CD4-positive, alpha-beta memory T cell (primary cell): ENCODE data around the gene CRELD2. TPM values are rescaled to one million over a fixed set of nuclear protein-coding genes. Genes with fewer than 3 reads are reported as not detected.

Experiments
- CTCF ChIA-PET: fragments of 350-600 bp; sonication (Branson Sonifier 250); formaldehyde crosslinking; loops from one replicate; lab custom pipeline; 2021; ENCODE audit warnings: inconsistent platforms; ENCODE audit not compliant: partially characterized antibody; lab: Charles Lee
- POLR2A ChIA-PET: fragments of 350-600 bp; sonication (Branson Sonifier 250); formaldehyde crosslinking; loops from one replicate; lab custom pipeline; 2021; ENCODE audit not compliant: partially characterized antibody; lab: Charles Lee
- DNase-seq, 5 donors: peaks; one replicate each; pipeline versions ENCODE4 v3.0.0 to v3.0.0-alpha.2; 2020 to 2022; ENCODE audit warnings: mixed read lengths in 1 of 5
- H3K27ac ChIP-seq: one replicate; pipeline ENCODE4 v1.7.0; 2013; ENCODE audit warnings: low read depth, low read length
- H3K27me3 ChIP-seq: 2 replicates; pipeline ENCODE4 v1.7.0; 2013; ENCODE audit warnings: mild to moderate bottlenecking, low read length, moderate library complexity; ENCODE audit not compliant: insufficient read depth
- H3K36me3 ChIP-seq: 2 replicates; pipeline ENCODE4 v1.7.0; 2013; ENCODE audit warnings: mild to moderate bottlenecking, low read length, moderate library complexity; ENCODE audit not compliant: insufficient read depth
- H3K4me1 ChIP-seq: 2 replicates; pipeline ENCODE4 v1.7.0; 2013; ENCODE audit warnings: mild to moderate bottlenecking, low read length, moderate library complexity; ENCODE audit not compliant: insufficient read depth
- H3K4me3 ChIP-seq, 2 donors: one replicate each; pipeline ENCODE4 v1.7.0; 2013; ENCODE audit warnings: low read length in 2 of 2, mild to moderate bottlenecking in 1 of 2
- H3K9me3 ChIP-seq, 2 donors: one replicate each; pipeline ENCODE4 v1.7.0; 2013; ENCODE audit warnings: low read length in 2 of 2, control low read depth in 1 of 2; ENCODE audit not compliant: control insufficient read depth in 1 of 2
- H3K27ac Mint-ChIP-seq, 7 donors: one replicate each; pipeline ENCODE4 v1.8.0; 2020 to 2021; ENCODE audit warnings: mixed read lengths in 7 of 7, mild to moderate bottlenecking in 6 of 7, inconsistent platforms in 3 of 7, moderate library complexity in 3 of 7
- H3K27me3 Mint-ChIP-seq, 2 donors: one replicate each; pipeline ENCODE4 v1.8.0; 2020 to 2021; ENCODE audit warnings: mixed read lengths in 2 of 2
- H3K36me3 Mint-ChIP-seq, 2 donors: one replicate each; pipeline ENCODE4 v1.8.0; 2020 to 2021; ENCODE audit warnings: mixed read lengths in 2 of 2, inconsistent platforms in 1 of 2, mild to moderate bottlenecking in 1 of 2
- H3K4me1 Mint-ChIP-seq, 4 donors: one replicate each; pipeline ENCODE4 v1.8.0; 2020 to 2021; ENCODE audit warnings: mixed read lengths in 4 of 4, mild to moderate bottlenecking in 1 of 4
- H3K4me3 Mint-ChIP-seq, 8 donors: one replicate each; pipeline ENCODE4 v1.8.0; 2020 to 2021; ENCODE audit warnings: mixed read lengths in 8 of 8, mild to moderate bottlenecking in 7 of 8, moderate library complexity in 6 of 8, inconsistent platforms in 3 of 8
- H3K9me3 Mint-ChIP-seq, 8 donors: one replicate each; pipeline ENCODE4 v1.8.0; 2020 to 2021; ENCODE audit warnings: mixed read lengths in 8 of 8, mild to moderate bottlenecking in 5 of 8, inconsistent platforms in 3 of 8, moderate library complexity in 1 of 8
- intact Hi-C: fragments of 100-400 bp; cut with micrococcal nuclease; formaldehyde crosslinking; loops from one replicate; pipeline ENCODE4 v1.15.1; 2023
- polyA plus RNA-seq, 2 donors: library from polyadenylated mRNA; unstranded; fragments of 300-500 nt; fragmentation: Illumina TruSeq; gene quantifications; one replicate each; pipeline ENCODE4 v1.2.3, GENCODE V29; 2021
- total RNA-seq, 2 experiments: library from RNA; stranded (reverse); gene quantifications; one replicate each; pipeline ENCODE4 v1.2.3, GENCODE V29; 2021

Gene CRELD2
- total and polyA plus RNA-seq, 4 experiments from 2014 or later: 36.0 to 46.1 (median 38.2) TPM

- peak overlapping the region in 3 of 7 donors; percentile 18 to 35 (median 19) for H3K27ac Mint-ChIP-seq
- H3K9me3 ChIP-seq: no peaks in the 10 kb centered on the region
- no peaks in the 10 kb centered on the region for H3K9me3 Mint-ChIP-seq
- H3K4me3 Mint-ChIP-seq: no peak overlapping the region
- no peak overlapping the region for H3K4me3 ChIP-seq
- H3K36me3 Mint-ChIP-seq: peaks cover 17 to 38% of the 10 kb centered on the region in 2 donors
- H3K4me1 Mint-ChIP-seq: peaks cover 6 to 14% (median 7%) of the 10 kb centered on the region in 4 donors
- no peak for DNase-seq
- H3K27ac ChIP-seq: no peak overlapping the region
- intact Hi-C loops: no loop called here
- H3K27me3 Mint-ChIP-seq: no peaks in the 10 kb centered on the region
- ChIA-PET CTCF (no interaction called here), POLR2A (interaction anchor here (1.0 kb wide), 1 partner anchor 8 kb away, joined by 3 read pairs; no protein-coding TSS in a partner anchor)
- no peaks in the 10 kb centered on the region for H3K27me3 ChIP-seq
- peaks cover 30% of the 10 kb centered on the region for H3K36me3 ChIP-seq
- H3K4me1 ChIP-seq: no peaks in the 10 kb centered on the region
Measured at GRCh38 chr22:49909476-49910205, 8.8 kb upstream of the CRELD2 start.

- Histone ChIP-seq H3K9me3 (no peaks in the 10 kb centered on the region), H3K36me3 (peaks cover 30% of the 10 kb centered on the region), H3K4me3 (no peak overlapping the region), H3K27me3 (no peaks in the 10 kb centered on the region), H3K27ac (no peak overlapping the region), H3K4me1 (no peaks in the 10 kb centered on the region)
- peaks cover 17 to 36% of the 10 kb centered on the region in 2 donors for H3K36me3 Mint-ChIP-seq
- peak in 1 of 5 donors; percentile 24 for DNase-seq
- H3K4me1 Mint-ChIP-seq: peaks cover 6 to 9% (median 7%) of the 10 kb centered on the region in 4 donors
- intact Hi-C loops: no loop called here
- ChIA-PET POLR2A (interaction anchor here (0.6 kb wide), 1 partner anchor 145 kb away, joined by 3 read pairs; no protein-coding TSS in a partner anchor), CTCF (no interaction called here)
- no peak overlapping the region for H3K4me3 Mint-ChIP-seq
- no peaks in the 10 kb centered on the region for H3K9me3 Mint-ChIP-seq
- H3K27me3 Mint-ChIP-seq: no peaks in the 10 kb centered on the region
- H3K27ac Mint-ChIP-seq: peak overlapping the region in 2 of 7 donors; percentile 6 to 24
Measured at GRCh38 chr22:49910229-49911155, 7.9 kb upstream of the CRELD2 start.

GRCh38 chr22:49911881-49912625 is 6.4 kb upstream of the CRELD2 start:
- peaks cover 29% of the 10 kb centered on the region for H3K36me3 ChIP-seq
- Mint-ChIP-seq H3K9me3 (no peaks in the 10 kb centered on the region), H3K27me3 (no peaks in the 10 kb centered on the region), H3K36me3 (peaks cover 15 to 30% of the 10 kb centered on the region in 2 donors), H3K4me3 (no peak overlapping the region), H3K4me1 (peaks cover 9 to 14% (median 10%) of the 10 kb centered on the region in 4 donors), H3K27ac (peak overlapping the region in 1 of 7 donors; percentile 53)
- H3K9me3 ChIP-seq: no peaks in the 10 kb centered on the region
- no peak overlapping the region for H3K4me3 ChIP-seq
- CTCF ChIA-PET: no interaction called here
- H3K27ac ChIP-seq: no peak overlapping the region
- no peaks in the 10 kb centered on the region for H3K27me3 ChIP-seq
- intact Hi-C loops: no loop called here
- H3K4me1 ChIP-seq: peaks cover 7% of the 10 kb centered on the region
- DNase-seq: peak in 1 of 5 donors; percentile 19
- POLR2A ChIA-PET: interaction anchor here (0.6 kb wide), 1 partner anchor 72 kb away, joined by 4 read pairs; no protein-coding TSS in a partner anchor

GRCh38 chr22:49913026-49913425 is 5.4 kb upstream of the CRELD2 start:
- Mint-ChIP-seq H3K36me3 (peaks cover 8 to 20% of the 10 kb centered on the region in 2 donors), H3K4me3 (no peak overlapping the region), H3K27ac (no peak overlapping the region), H3K4me1 (peaks cover 6 to 15% (median 8%) of the 10 kb centered on the region in 4 donors), H3K27me3 (no peaks in the 10 kb centered on the region), H3K9me3 (no peaks in the 10 kb centered on the region)
- no peak overlapping the region for H3K27ac ChIP-seq
- H3K36me3 ChIP-seq: peaks cover 20% of the 10 kb centered on the region
- DNase-seq: no peak
- no peaks in the 10 kb centered on the region for H3K9me3 ChIP-seq
- H3K4me3 ChIP-seq: no peak overlapping the region
- CTCF ChIA-PET: no interaction called here
- peaks cover 12% of the 10 kb centered on the region for H3K4me1 ChIP-seq
- intact Hi-C loops: no loop called here
- POLR2A ChIA-PET: no interaction called here
- no peaks in the 10 kb centered on the region for H3K27me3 ChIP-seq

- no peak for DNase-seq
- no peaks in the 10 kb centered on the region for H3K9me3 Mint-ChIP-seq
- no peaks in the 10 kb centered on the region for H3K9me3 ChIP-seq
- no peak overlapping the region for H3K27ac ChIP-seq
- no peaks in the 10 kb centered on the region for H3K27me3 ChIP-seq
- no peak overlapping the region for H3K4me3 ChIP-seq
- ChIA-PET POLR2A (no interaction called here), CTCF (interaction anchor here (1.3 kb wide), 1 partner anchor 13 kb away, joined by 3 read pairs; no protein-coding TSS in a partner anchor)
- H3K4me3 Mint-ChIP-seq: no peak overlapping the region
- no peak overlapping the region for H3K27ac Mint-ChIP-seq
- peaks cover 12% of the 10 kb centered on the region for H3K4me1 ChIP-seq
- H3K4me1 Mint-ChIP-seq: peaks cover 6 to 15% (median 8%) of the 10 kb centered on the region in 4 donors
- peaks cover 19% of the 10 kb centered on the region for H3K36me3 ChIP-seq
- H3K27me3 Mint-ChIP-seq: no peaks in the 10 kb centered on the region
- intact Hi-C loops: no loop called here
- peaks cover 8 to 19% of the 10 kb centered on the region in 2 donors for H3K36me3 Mint-ChIP-seq
Measured at GRCh38 chr22:49913446-49913845, 5.0 kb upstream of the CRELD2 start.

- no peaks in the 10 kb centered on the region for H3K27me3 Mint-ChIP-seq
- H3K36me3 Mint-ChIP-seq: peaks cover 5 to 16% of the 10 kb centered on the region in 2 donors
- ChIA-PET CTCF (interaction anchor here (1.3 kb wide), 1 partner anchor 13 kb away, joined by 3 read pairs; no protein-coding TSS in a partner anchor), POLR2A (no interaction called here)
- Histone ChIP-seq H3K9me3 (no peaks in the 10 kb centered on the region), H3K27ac (no peak overlapping the region), H3K4me3 (no peak overlapping the region), H3K27me3 (no peaks in the 10 kb centered on the region), H3K4me1 (peaks cover 16% of the 10 kb centered on the region), H3K36me3 (peaks cover 16% of the 10 kb centered on the region)
- H3K4me3 Mint-ChIP-seq: peak overlapping the region in 1 of 8 donors; percentile 42
- peaks cover 6 to 17% (median 8%) of the 10 kb centered on the region in 4 donors for H3K4me1 Mint-ChIP-seq
- H3K9me3 Mint-ChIP-seq: no peaks in the 10 kb centered on the region
- intact Hi-C loops: no loop called here
- no peak for DNase-seq
- H3K27ac Mint-ChIP-seq: peak overlapping the region in 1 of 7 donors; percentile 11
Measured at GRCh38 chr22:49914256-49914655, 4.2 kb upstream of the CRELD2 start.
